Suprapubic skin (tissue), 4 donors: Measurements from ENCODE around the gene C2CD4C. TPM values are rescaled to one million over a fixed set of nuclear protein-coding genes. Genes with fewer than 3 reads are reported as not detected.

Experiments
- DNase-seq, 2 donors: peaks; one replicate each; pipeline ENCODE4 v3.0.0-alpha.2; 2019; ENCODE audit warnings: low spot score in 2 of 2
- H3K27ac ChIP-seq: fragments of 200-600 bp; sonication (generic); one replicate; pipeline ENCODE4 v1.5.1; 2019
- H3K27me3 ChIP-seq: fragments of 200-600 bp; sonication (generic); one replicate; pipeline ENCODE4 v1.5.1; 2019
- H3K36me3 ChIP-seq: fragments of 200-600 bp; sonication (generic); one replicate; pipeline ENCODE4 v1.5.1; 2019
- H3K4me1 ChIP-seq: fragments of 200-600 bp; sonication (generic); one replicate; pipeline ENCODE4 v1.5.1; 2019
- H3K4me3 ChIP-seq: fragments of 200-600 bp; sonication (generic); one replicate; pipeline ENCODE4 v1.5.1; 2019; ENCODE audit warnings: mild to moderate bottlenecking
- H3K9me3 ChIP-seq: fragments of 200-600 bp; sonication (generic); one replicate; pipeline ENCODE4 v1.5.1; 2019
- EP300 ChIP-seq: sonication (generic); formaldehyde crosslinking; IDR thresholded peaks from one replicate; pipeline ENCODE4 v1.6.1; 2017; ENCODE audit warnings: antibody characterized with exemption
- POLR2A ChIP-seq, 2 donors: fragments of 450-650 bp; IDR thresholded peaks; one replicate each; pipeline ENCODE4 v1.6.1; 2017; ENCODE audit warnings: antibody characterized with exemption in 2 of 2, mild to moderate bottlenecking in 2 of 2, moderate library complexity in 2 of 2
- POLR2AphosphoS5 ChIP-seq, 3 donors: sonication (generic); formaldehyde crosslinking; IDR thresholded peaks; one replicate each; pipeline ENCODE4 v1.6.1; 2017; ENCODE audit warnings: antibody characterized with exemption in 3 of 3
- WGBS: methylation state at CpG from one replicate; pipeline ENCODE4 v1.1.5; 2018; 5-methylcytosine and 5-hydroxymethylcytosine counted together
- total RNA-seq, 4 donors: library from RNA; depleted of rRNA; stranded (reverse); fragments of >200 nt; gene quantifications; one replicate each; pipeline ENCODE4 v1.1.0, GENCODE V29; 2016
- TF ChIP-seq, protein P1 (sequence below), 2 donors: fragments of 200-600 bp in 1 of 2; fragments of 450-650 bp in 1 of 2; sonication (generic) in 1 of 2; IDR thresholded peaks; one replicate each; pipeline ENCODE4 v1.5.1; 2016 to 2019; ENCODE audit warnings: antibody characterized with exemption in 2 of 2, mild to moderate bottlenecking in 1 of 2, moderate library complexity in 1 of 2

Gene C2CD4C
- total RNA-seq, 4 donors from 2014 or later: 0.13 to 2.3 (median 0.52) TPM

DNA sequence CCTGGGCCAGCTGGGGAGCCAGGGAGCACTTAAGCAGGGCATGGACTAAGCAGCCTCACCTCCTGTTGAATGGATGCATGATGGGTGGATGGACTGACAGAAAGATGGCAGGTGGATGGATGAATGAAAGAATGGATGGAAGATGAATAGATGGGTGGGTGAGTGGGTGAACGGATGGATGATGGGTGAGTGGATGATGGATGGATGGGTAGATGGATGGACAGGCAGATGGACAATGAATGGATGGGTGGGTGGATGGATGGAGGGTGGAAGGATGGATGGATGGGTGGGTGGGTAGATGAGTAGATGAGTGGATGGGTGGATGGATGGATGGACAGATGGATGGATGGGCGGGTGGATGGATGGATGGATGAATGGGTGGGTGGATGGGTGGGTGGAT is 33.1 kb upstream of the C2CD4C start:
- TF ChIP-seq, protein P1, sequence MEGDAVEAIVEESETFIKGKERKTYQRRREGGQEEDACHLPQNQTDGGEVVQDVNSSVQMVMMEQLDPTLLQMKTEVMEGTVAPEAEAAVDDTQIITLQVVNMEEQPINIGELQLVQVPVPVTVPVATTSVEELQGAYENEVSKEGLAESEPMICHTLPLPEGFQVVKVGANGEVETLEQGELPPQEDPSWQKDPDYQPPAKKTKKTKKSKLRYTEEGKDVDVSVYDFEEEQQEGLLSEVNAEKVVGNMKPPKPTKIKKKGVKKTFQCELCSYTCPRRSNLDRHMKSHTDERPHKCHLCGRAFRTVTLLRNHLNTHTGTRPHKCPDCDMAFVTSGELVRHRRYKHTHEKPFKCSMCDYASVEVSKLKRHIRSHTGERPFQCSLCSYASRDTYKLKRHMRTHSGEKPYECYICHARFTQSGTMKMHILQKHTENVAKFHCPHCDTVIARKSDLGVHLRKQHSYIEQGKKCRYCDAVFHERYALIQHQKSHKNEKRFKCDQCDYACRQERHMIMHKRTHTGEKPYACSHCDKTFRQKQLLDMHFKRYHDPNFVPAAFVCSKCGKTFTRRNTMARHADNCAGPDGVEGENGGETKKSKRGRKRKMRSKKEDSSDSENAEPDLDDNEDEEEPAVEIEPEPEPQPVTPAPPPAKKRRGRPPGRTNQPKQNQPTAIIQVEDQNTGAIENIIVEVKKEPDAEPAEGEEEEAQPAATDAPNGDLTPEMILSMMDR (IDR thresholded peaks at IDR 0.05): no peak
- TF ChIP-seq EP300 (no peak), POLR2A (IDR thresholded peaks at IDR 0.05) (no peak), POLR2AphosphoS5 (IDR thresholded peaks at IDR 0.05) (no peak)
- WGBS: 86% methylated on average over 2 of the region's 2 CpGs
- no peaks in the 10 kb centered on the region for H3K9me3 ChIP-seq
- peaks cover 15% of the 10 kb centered on the region for H3K27me3 ChIP-seq
- no peak overlapping the region for H3K27ac ChIP-seq
- no peak overlapping the region for H3K4me3 ChIP-seq
- H3K4me1 ChIP-seq: no peaks in the 10 kb centered on the region
- H3K36me3 ChIP-seq: no peaks in the 10 kb centered on the region
- no peak for DNase-seq

DNA sequence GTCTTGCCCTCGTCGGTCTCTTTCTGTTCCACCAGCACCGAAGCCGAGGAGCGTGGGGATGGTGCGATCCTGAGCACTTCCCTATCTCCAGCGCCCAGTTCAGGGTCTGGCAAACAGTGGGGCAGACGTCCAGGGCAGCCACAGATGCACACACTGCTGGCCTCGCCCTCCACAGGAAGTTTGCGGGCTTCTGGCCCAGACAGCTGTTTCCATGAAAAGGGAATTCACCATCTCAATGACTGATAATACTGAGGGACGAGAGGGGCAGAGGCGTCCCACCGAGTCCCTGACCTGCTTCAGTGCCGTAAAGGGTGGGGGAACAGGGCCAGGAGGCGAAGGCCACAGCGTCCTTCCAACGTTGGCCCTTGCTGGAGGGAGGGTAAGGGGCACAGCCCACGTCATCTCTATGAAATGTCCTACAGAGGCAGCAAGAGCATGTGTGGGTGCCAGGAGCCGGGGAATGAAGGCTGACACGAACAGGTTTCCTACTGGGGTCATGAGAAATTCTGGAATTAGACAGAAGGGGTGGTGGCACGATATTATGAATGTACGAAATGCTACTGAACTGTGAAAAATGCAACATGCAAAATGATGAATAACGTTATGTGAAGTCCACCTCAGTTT is 32.4 kb upstream of the C2CD4C start:
- WGBS: 61% methylated on average over 23 of the region's 23 CpGs
- Histone ChIP-seq H3K27ac (no peak overlapping the region), H3K4me1 (no peaks in the 10 kb centered on the region), H3K9me3 (no peaks in the 10 kb centered on the region), H3K36me3 (no peaks in the 10 kb centered on the region), H3K27me3 (peaks cover 15% of the 10 kb centered on the region), H3K4me3 (no peak overlapping the region)
- no peak for DNase-seq
- TF ChIP-seq EP300: no peak
- no peak for TF ChIP-seq POLR2A (IDR thresholded peaks at IDR 0.05)
- TF ChIP-seq, protein P1 (IDR thresholded peaks at IDR 0.05): no peak
- no peak for TF ChIP-seq POLR2AphosphoS5 (IDR thresholded peaks at IDR 0.05)

DNA sequence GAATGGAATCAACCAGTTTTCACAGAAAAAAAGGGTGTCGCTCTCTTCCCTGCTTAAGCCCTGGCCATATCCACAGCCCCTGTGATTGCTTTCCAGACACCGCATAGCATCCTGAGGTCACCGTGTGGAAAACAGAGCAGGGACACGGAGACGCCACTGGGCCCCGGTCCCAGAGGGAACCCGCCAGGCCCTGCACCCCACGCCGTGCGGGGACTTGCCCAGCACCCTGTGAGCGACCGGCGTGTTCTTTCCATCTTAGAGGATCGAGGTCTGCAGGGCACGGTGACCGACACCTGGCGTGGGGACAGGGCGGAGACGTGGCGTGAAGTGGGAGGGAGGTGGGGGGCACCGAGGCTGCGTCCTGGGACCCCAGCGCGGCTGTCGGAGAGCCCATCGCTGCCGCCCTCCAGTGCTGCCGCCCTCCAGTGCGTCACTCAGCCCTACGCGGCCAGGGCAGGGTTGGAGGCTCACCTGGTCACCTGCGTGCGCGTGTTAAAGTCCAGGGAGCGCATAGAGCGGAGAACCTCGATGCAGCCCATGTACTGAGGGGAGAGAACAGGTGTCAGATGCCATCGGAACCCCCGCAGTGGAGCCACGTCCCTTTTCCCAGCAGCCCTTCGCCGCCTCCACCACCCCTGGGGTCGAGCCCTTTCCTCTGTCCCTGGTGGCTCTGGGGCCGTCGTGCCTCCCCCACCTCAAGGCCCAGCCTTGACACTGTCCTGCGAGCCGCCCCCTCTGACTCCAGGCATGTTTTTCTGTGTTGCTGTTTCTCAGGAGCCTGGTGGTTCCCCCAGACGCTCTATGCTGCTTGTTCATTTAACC is 31.7 kb upstream of the C2CD4C start:
- H3K4me3 ChIP-seq: no peak overlapping the region
- no peak for DNase-seq
- 85% methylated on average over 47 of the region's 48 CpGs for WGBS
- H3K36me3 ChIP-seq: no peaks in the 10 kb centered on the region
- H3K27me3 ChIP-seq: peaks cover 15% of the 10 kb centered on the region
- H3K9me3 ChIP-seq: no peaks in the 10 kb centered on the region
- H3K4me1 ChIP-seq: no peaks in the 10 kb centered on the region
- no peak for TF ChIP-seq POLR2A (IDR thresholded peaks at IDR 0.05)
- TF ChIP-seq, protein P1 (IDR thresholded peaks at IDR 0.05): no peak
- no peak for TF ChIP-seq EP300
- TF ChIP-seq POLR2AphosphoS5 (IDR thresholded peaks at IDR 0.05): no peak
- H3K27ac ChIP-seq: no peak overlapping the region

DNA sequence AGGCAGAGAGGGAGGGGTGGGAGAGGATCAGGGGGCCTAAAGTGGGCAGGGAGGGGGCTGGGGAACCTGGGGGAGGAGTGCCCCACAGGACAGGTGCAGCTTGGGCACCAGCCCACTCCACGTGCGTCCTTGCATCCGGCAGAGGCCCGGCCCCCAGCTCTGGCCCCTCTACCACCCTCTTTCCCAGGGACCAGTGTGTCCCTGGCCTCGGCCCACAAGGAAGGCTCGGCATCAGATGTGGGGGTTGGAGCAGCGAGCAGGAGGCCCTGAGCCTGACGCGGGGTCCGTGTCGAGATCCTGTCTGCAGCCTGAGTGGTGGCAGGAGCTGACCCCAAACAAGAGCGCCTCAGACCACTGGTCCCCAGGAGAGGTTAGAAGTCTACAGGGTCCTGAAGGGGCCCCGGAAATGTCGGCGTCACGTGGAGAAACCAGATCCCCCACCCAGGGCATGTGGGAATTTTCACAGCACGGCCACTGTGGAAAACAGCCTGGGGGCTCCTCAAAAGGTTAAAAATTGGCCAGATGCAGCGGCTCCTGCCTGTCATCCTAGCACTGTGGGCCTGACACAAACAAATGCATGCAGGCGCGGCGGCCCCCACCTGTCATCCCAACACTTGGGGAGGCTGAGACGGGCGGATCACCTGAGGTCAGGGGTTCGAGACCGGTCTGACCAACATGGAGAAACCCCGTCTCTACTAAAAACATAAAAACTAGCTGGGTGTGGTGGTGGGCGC is 30.4 kb upstream of the C2CD4C start:
- Histone ChIP-seq H3K4me3 (no peak overlapping the region), H3K36me3 (no peaks in the 10 kb centered on the region), H3K4me1 (no peaks in the 10 kb centered on the region), H3K27ac (no peak overlapping the region), H3K9me3 (no peaks in the 10 kb centered on the region), H3K27me3 (peaks cover 15% of the 10 kb centered on the region)
- 81% methylated on average over 18 of the region's 27 CpGs for WGBS
- TF ChIP-seq POLR2AphosphoS5 (IDR thresholded peaks at IDR 0.05) (no peak), EP300 (no peak), POLR2A (IDR thresholded peaks at IDR 0.05) (no peak)
- TF ChIP-seq, protein P1 (IDR thresholded peaks at IDR 0.05): no peak
- DNase-seq: no peak
